ENCODE data around the gene LAMB2. TPM values are rescaled to one million over a fixed set of nuclear protein-coding genes. Genes with fewer than 3 reads are reported as not detected.

LAMB2 gene
- total RNA-seq, 4 donors from 2014 or later = 293 to 476 (median 348) TPM

- H3K36me3 ChIP-seq = peaks cover 0 to 85% (median 0%) of the 10 kb centered on the region in 3 donors
- DNase-seq = no peak
- H3K9me3 ChIP-seq = no peaks in the 10 kb centered on the region
- H3K4me1 ChIP-seq = peaks cover 0 to 9% (median 2%) of the 10 kb centered on the region in 4 donors
- no peak overlapping the region for H3K27ac ChIP-seq
- H3K27me3 ChIP-seq = no peaks in the 10 kb centered on the region
- TF ChIP-seq CTCF (IDR thresholded peaks at IDR 0.05) (no peak), POLR2A (IDR thresholded peaks at IDR 0.05) (no peak)
- no peak overlapping the region for H3K4me3 ChIP-seq
Measured at GRCh38 chr3:49111347-49111746, 21.5 kb downstream of the LAMB2 start.

DNA sequence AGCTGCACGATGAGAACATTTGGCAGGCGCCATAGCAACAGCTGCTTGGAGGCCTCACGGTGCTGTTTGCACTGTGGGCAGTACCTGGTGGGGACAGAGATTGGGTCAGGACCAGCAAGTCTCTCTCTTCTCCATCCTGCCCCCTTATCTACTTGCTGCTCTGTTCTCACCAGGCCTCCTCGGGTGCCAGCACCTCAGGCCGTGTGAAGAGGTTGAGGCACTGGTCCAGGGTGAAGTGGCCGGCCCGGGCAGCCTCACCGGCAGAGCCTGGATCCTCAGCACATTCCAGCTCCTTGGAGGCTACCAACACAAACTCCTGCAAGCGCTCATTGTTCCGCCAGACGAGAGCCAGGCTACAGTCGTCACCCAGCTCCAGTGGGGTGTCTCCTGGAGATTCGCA lies 22.1 kb downstream of the LAMB2 start:
- Histone ChIP-seq H3K9me3 (no peaks in the 10 kb centered on the region), H3K36me3 (peaks cover 0 to 79% (median 0%) of the 10 kb centered on the region in 3 donors), H3K27ac (no peak overlapping the region), H3K4me3 (no peak overlapping the region), H3K4me1 (peaks cover 0 to 11% (median 2%) of the 10 kb centered on the region in 4 donors), H3K27me3 (no peaks in the 10 kb centered on the region)
- TF ChIP-seq POLR2A (IDR thresholded peaks at IDR 0.05) (no peak), CTCF (IDR thresholded peaks at IDR 0.05) (no peak)
- no peak for DNase-seq

GRCh38 chr3:49108346-49108745 lies 24.5 kb downstream of the LAMB2 start:
- H3K36me3 ChIP-seq = peaks cover 0 to 55% (median 0%) of the 10 kb centered on the region in 3 donors
- peak in 1 of 3 donors; percentile 54 for DNase-seq
- peak overlapping the region in 2 of 4 donors; percentile 7 to 73 for H3K27ac ChIP-seq
- no peak overlapping the region for H3K4me3 ChIP-seq
- no peaks in the 10 kb centered on the region for H3K9me3 ChIP-seq
- TF ChIP-seq CTCF (IDR thresholded peaks at IDR 0.05) (no peak), POLR2A (IDR thresholded peaks at IDR 0.05) (no peak)
- H3K4me1 ChIP-seq = peaks cover 4 to 25% (median 10%) of the 10 kb centered on the region in 4 donors
- no peaks in the 10 kb centered on the region for H3K27me3 ChIP-seq

DNA sequence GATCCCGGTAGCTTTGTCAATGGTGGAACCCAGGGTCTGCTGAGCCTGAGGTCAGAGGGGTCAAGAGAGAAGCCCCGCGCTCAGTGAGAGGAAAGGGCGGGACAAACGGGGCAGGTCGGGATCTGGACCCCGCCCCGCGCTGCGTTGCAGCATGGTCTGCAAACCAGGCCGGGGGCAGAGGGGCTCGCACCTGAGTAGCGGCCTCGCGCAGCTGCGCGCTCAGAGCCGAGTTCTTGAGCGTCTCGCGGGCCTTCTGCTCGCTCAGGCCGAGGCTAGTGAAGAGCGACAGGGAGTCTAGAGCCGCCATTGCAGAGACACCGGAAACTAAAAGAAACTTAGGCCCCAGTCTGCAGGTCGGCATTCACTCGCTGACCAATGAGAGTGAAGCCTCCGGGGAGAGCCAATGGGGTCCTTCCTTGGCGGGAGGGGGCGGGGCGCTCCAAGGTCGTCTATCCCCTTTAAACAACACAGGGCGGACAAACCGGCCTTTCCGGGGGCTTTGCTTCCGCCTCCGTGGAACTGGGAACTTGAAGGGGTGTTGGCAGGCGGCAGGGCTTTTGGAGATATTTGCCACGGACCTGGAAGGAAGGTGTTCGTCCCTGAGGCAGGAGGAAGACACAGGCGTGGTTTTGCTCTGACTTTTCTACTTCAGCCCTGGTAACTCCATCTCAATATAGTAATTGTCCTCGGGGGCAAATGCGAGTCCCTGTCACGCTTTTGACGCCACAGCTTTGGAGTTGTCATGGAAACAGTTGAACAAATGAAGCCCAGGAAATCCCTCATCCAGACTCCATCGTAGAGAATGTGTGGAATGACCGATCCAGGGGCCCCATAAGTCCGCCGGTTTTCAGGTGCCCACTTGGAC lies 28.2 kb downstream of the LAMB2 start, which contains the start of gene QARS1:
Gene QARS1 (minus strand): TSS at position 331 of the 865 bp plus-strand sequence. CDS start 24 bp downstream, at position 307.
- Histone ChIP-seq H3K27ac (peak within 1 kb of the TSS; percentile 82 to 90 (median 84)), H3K4me3 (peak within 1 kb of the TSS; percentile 84 to 96 (median 93)), H3K36me3 (peaks cover 0 to 49% (median 0%) of the 10 kb centered on the region in 3 donors), H3K27me3 (no peaks in the 10 kb centered on the region), H3K4me1 (peaks cover 4 to 29% (median 10%) of the 10 kb centered on the region in 4 donors), H3K9me3 (no peaks in the 10 kb centered on the region)
- TF ChIP-seq CTCF (IDR thresholded peaks at IDR 0.05) = no peak
- peak; percentile 55 to 75 for TF ChIP-seq POLR2A (IDR thresholded peaks at IDR 0.05)
- DNase-seq = peak; percentile 92 to 97 (median 94)

- peak overlapping the region; percentile 82 to 90 (median 84) for H3K27ac ChIP-seq
- no peaks in the 10 kb centered on the region for H3K27me3 ChIP-seq
- H3K36me3 ChIP-seq = peaks cover 0 to 49% (median 0%) of the 10 kb centered on the region in 3 donors
- no peaks in the 10 kb centered on the region for H3K9me3 ChIP-seq
- peak overlapping the region; percentile 84 to 96 (median 93) for H3K4me3 ChIP-seq
- no peak for DNase-seq
- TF ChIP-seq POLR2A (IDR thresholded peaks at IDR 0.05) (no peak), CTCF (IDR thresholded peaks at IDR 0.05) (no peak)
- peaks cover 4 to 29% (median 10%) of the 10 kb centered on the region in 4 donors for H3K4me1 ChIP-seq
Measured at GRCh38 chr3:49104052-49104426, 28.8 kb downstream of the LAMB2 start.

All from Peyer's patch (tissue), 4 donors.